Right hindlimb (tissue), 1 donor: ENCODE results near the gene KRTAP9-4.
"Not testable (repeated sequence)": the region's sequence is repeated elsewhere in the genome, so short reads cannot be mapped to it uniquely, and the experiment has no call there.

Experiments used
- DNase-seq: peaks from one replicate; pipeline ENCODE4 v3.0.0-alpha.2; 2018

The KRTAP9-4 gene, protein sequence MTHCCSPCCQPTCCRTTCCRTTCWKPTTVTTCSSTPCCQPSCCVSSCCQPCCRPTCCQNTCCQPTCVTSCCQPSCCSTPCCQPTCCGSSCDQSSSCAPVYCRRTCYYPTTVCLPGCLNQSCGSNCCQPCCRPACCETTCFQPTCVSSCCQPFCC

DNA sequence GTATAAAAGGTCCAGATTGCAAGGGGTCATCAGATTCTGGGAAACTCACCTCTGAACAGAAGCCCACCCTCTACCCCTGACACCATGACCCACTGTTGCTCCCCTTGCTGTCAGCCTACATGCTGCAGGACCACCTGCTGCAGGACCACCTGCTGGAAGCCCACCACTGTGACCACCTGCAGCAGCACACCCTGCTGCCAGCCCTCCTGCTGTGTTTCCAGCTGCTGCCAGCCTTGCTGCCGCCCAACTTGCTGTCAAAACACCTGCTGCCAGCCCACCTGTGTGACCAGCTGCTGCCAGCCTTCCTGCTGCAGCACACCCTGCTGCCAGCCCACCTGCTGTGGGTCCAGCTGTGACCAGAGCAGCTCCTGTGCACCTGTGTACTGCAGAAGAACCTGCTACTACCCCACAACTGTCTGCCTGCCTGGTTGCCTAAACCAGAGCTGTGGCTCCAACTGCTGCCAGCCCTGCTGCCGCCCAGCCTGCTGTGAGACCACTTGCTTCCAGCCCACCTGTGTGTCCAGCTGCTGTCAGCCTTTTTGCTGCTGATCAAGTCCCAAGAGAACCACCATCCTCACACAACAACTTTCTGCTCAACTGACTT is at the start of gene KRTAP9-4:
Gene KRTAP9-4, plus strand, starts transcription at position 51 of the 604 bp plus-strand sequence. Its CDS starts 34 bp downstream, at position 85.
- DNase-seq: not testable (repeated sequence)

DNA sequence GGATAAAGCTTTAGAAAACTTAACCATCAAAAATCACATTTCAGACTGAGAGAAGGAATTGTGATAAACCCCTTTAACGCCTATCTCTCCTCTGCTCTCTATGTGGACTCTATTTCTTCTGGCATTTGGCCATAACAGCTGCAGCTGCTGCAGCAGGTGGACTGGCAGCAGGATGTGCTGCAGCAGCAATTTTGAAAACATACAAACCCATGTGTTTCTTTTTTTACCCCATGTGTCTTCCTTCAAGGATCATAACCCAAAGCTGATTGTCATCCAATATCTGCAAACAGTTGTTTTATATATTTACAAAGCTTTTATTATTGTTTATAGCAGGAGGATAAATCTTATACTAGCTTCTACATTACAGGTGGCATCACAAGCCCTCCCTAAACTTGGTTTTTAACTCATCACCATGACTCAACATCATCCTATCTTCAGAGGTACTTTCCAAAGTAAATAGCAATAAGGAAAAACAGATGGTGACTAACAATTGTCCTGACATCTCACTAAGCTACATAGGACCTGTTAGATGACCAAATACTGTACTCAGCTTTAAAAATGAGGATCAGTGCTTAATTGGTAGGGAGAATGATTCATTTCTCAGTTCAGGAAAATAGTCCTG is 37.5 kb upstream of the KRTAP9-4 start:
- DNase-seq: peak; percentile 30

DNA sequence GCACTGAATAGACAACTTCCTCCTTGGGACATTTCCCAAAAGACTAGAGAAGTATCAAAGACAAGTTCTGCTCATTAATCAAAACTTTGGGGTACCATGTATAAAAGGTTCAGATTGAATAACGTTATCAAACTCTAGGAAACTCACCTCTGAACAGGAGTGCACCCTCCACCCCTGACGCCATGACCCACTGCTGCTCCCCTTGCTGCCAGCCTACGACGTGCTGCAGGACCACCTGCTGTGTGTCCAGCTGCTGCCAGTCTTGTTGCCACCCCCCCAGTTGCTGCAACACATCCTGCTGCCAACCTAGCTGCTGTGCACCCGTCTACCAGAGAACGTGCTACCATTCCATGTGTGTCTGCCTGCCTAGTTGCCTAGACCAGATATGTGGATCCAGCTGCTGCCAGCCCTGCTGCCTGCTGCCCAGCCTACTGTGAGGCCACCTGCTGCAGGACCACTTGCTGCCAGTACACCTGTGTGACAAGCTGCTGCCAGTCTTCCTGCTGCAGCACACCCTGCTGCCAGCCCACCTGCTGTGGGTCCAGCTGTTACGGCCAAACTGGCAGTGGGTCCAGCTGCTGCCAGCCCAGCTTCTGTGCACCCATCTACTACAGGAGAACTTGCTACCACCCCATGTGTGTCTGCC is 36.8 kb upstream of the KRTAP9-4 start:
- DNase-seq: peak; percentile 33

DNA sequence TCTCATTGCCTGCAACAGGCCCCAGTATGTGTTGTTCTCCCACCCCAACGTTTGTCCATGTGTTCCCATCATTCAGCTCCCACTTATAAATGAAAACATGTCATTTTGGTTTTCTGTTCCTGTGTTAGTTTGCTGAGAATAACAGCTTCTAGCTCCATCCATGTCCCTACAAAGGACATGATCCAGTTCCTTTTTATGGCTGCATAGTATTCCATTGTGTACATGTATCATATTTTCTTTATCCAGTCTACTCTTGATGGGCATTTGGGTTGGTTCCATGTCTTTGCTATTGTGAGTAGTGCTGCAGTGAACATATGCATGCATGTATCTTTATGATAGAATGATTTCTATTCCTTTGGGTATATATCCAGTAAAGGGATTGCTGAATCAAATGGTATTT is 33.8 kb upstream of the KRTAP9-4 start:
- no peak for DNase-seq

DNA sequence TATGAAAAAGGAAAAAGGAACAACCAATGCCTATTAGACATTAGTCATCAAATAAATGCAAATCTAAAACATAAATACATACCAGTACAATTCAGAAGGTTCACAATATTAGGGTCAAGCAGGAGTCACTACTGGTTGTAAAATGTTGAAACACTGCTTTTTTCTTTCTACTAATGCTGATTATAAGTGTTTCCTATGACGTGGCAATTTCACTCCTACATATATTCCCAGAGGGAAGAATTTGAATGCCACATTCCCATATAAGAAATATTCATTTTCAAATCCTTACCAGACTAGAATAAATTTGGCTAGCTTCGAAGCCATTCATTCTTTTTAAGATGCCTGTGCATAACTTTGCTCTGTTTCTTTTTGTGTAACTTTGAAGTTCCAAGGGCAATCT is 25.7 kb upstream of the KRTAP9-4 start:
- no peak for DNase-seq

DNA sequence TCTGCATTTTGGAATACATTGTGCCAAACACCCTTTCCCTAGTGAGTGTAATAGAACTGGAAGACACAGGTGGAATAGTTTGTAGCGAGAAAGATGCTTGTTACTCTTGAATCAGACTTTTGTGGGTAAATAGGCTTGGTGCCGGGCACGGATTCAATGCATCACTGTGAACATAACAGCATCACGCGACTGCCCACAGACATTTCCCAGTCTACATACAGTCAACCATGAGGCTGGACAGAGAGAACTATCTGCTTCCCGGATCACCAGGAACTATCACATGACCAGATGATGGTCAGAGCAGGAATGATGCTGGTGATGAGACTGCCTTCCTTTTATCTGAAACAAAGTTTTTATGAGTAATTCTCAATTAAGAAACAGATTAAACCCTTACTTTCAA is 23.4 kb upstream of the KRTAP9-4 start:
- DNase-seq: no peak

DNA sequence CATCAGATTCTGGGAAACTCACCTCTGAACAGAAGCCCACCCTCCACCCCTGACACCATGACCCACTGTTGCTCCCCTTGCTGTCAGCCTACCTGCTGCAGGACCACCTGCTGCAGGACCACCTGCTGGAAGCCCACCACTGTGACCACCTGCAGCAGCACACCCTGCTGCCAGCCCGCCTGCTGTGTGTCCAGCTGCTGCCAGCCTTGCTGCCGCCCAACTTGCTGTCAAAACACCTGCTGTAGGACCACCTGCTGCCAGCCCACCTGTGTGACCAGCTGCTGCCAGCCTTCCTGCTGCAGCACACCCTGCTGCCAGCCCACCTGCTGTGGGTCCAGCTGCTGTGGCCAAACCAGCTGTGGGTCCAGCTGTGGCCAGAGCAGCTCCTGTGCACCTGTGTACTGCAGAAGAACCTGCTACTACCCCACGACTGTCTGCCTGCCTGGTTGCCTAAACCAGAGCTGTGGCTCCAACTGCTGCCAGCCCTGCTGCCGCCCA is 22.8 kb upstream of the KRTAP9-4 start, which contains the start of gene KRTAP9-2:
Gene KRTAP9-2, plus strand, starts transcription at position 51 of the 498 bp plus-strand sequence. Its CDS starts 7 bp downstream, at position 58.
- not testable (repeated sequence) for DNase-seq

DNA sequence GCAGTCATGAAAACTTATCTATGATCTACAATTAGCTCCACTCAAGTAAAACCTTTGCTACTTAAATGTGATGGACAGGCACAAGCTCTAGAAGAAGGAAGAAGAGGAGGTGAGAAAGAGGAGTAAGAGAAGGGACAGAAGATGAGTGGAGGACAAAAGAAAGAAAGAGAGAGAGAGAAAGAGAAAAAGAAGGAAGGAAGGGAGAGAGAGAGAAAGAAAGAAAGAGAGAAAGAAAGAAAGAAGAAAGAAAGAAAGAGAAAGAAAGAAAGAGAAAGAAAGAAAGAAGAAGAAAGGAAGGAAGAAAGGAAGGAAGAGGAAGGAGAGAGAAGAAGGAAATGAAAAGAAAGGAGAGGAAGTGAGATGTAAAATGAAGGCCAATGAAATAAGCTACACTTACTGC is 19.4 kb upstream of the KRTAP9-4 start:
- DNase-seq: no peak

DNA sequence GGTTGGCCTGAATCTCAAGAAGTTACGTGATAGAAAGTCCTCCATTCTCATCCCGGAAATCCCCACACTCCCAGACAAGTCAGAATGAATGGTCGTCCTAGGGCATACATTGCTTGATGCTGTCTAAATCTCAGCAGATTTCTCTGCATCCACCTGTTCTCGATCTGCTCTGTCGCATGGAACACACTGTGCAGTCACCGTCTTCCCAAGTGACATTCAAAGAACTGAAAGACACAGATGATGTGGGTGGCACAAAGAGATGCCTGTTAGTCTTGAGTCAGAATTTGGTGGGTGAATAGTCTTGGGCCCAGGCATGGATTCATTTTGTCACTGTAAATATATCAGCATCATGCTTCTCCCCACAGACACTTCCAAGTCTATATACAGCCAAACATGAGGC is 17.8 kb upstream of the KRTAP9-4 start:
- no peak for DNase-seq

DNA sequence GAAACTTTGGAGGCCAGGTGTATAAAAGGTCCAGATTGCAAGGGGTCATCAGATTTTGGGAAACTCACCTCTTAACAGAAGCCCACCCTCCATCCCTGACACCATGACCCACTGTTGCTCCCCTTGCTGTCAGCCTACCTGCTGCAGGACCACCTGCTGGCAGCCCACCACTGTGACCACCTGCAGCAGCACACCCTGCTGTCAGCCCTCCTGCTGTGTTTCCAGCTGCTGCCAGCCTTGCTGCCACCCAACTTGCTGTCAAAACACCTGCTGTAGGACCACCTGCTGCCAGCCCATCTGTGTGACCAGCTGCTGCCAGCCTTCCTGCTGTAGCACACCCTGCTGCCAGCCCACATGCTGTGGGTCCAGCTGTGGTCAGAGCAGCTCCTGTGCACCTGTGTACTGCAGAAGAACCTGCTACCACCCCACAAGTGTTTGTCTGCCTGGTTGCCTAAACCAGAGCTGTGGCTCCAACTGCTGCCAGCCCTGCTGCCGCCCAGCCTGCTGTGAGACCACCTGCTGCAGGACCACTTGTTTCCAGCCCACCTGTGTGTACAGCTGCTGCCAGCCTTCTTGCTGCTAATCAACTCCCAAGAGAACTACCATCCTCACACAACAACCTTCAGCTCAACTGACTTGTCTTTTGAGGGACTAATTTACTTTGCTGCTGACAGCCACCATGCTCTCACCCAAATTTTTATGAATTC is 16.9 kb upstream of the KRTAP9-4 start, which contains the start of gene KRTAP9-3:
Gene KRTAP9-3, plus strand, starts transcription at position 51 of the 707 bp plus-strand sequence. Its CDS starts 53 bp downstream, at position 104.
- DNase-seq: not testable (repeated sequence)

DNA sequence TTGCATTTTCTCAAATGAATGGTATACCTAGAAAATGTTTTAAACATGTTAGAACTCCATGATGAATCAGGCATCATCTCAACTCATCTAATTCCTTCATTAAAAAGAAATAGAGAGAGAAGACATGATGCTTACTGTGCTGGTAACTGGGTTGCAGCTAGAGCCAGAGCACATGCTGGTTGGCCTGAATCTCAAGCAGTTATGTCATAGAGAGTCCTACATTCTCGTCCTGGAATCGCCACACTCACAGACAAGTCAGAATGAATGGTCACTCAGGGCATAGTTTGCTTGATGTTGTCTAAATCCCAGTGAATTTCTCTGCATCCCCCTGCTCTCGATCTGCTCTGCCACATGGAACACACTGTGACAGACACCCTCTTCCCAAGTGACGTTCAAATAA is 12.4 kb upstream of the KRTAP9-4 start:
- DNase-seq: not testable (repeated sequence)

DNA sequence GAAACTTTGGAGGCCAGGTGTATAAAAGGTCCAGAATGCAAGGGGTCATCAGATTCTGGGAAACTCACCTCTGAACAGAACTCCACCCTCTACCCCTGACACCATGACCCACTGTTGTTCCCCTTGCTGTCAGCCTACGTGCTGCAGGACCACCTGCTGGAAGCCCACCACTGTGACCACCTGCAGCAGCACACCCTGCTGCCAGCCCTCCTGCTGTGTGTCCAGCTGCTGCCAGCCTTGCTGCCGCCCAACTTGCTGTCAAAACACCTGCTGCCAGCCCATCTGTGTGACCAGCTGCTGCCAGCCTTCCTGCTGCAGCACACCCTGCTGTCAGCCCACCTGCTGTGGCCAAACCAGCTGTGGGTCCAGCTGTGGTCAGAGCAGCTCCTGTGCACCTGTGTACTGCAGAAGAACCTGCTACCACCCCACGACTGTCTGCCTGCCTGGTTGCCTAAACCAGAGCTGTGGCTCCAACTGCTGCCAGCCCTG is 11.5 kb upstream of the KRTAP9-4 start, which contains the start of gene KRTAP9-8:
Gene KRTAP9-8, plus strand, starts transcription at position 51 of the 489 bp plus-strand sequence. Its CDS starts 53 bp downstream, at position 104.
- DNase-seq: not testable (repeated sequence)

DNA sequence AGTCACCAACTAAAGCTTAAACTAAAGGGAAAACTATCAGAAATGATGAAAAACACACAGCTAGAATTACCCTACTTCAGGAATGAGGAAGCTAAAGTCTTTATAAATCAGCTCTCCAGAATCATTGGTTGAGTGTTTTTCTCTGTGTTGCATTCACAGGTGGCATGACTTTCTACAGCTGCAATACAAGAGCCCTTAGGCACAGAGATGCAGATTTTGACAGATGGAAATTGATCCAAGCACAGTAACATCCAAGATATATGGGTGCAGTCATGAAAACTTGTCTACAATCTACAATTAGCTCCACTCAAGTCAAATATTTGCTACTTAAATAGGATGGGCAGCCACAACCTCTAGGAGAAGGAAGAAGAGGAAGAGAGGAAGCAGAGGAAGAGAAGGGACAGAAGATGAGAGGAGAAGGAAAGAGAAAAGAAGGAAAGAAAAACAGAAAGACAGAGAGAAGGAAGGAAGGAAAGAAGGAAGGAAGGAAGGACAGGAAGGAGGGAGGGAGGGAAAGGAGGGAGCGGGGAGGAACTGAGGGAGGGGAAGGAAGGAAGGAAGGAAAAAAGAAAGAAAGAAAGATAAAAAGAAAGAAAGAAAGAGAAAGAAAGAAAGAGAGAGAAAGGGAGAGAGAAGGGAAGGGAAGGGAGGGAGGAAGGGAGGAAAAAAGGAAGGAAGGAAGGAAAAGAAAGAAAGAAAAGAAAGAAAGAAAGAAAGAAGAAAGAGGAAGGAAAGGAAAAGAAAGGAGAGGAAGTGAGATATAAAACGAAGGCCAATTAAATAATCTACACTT is 2.3 kb upstream of the KRTAP9-4 start:
- DNase-seq: not testable (repeated sequence)

DNA sequence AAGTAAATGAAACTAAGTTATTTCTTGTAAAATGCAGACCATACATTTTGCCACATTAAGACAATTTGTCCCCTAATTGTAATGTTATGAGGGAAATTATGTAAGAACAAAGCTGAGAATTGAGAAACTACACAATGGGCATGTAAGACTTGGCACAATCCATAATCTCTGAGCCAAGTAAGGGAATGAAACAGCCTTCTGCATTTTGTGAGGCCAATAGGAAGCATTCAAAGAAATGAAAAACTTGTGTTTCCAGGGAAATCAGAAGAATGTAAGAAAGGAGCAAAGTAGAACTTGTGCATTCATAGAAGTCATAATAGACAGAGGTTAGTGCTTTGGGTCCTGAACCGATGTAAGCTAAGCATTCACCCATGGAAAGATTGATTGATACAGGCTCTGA is 1.8 kb downstream of the KRTAP9-4 start:
- DNase-seq: no peak

DNA sequence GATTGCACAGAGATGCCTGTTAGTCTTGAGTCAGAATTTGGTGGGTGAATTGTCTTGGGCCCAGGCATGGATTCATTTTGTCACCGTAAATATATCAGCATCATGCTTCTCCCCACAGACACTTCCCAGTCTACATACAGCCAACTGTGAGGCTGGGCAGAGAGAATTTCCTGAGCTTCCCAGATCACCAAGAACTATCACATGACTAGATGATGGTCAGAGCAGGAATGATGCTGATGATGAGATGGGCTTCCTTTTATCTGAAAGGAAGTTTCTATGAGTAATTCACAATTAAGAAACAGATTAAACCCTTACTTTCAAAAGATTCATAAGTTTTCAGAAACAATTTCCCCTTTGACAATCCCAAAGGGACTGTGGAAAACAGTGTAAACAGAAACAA is 5.4 kb downstream of the KRTAP9-4 start:
- DNase-seq: no peak

DNA sequence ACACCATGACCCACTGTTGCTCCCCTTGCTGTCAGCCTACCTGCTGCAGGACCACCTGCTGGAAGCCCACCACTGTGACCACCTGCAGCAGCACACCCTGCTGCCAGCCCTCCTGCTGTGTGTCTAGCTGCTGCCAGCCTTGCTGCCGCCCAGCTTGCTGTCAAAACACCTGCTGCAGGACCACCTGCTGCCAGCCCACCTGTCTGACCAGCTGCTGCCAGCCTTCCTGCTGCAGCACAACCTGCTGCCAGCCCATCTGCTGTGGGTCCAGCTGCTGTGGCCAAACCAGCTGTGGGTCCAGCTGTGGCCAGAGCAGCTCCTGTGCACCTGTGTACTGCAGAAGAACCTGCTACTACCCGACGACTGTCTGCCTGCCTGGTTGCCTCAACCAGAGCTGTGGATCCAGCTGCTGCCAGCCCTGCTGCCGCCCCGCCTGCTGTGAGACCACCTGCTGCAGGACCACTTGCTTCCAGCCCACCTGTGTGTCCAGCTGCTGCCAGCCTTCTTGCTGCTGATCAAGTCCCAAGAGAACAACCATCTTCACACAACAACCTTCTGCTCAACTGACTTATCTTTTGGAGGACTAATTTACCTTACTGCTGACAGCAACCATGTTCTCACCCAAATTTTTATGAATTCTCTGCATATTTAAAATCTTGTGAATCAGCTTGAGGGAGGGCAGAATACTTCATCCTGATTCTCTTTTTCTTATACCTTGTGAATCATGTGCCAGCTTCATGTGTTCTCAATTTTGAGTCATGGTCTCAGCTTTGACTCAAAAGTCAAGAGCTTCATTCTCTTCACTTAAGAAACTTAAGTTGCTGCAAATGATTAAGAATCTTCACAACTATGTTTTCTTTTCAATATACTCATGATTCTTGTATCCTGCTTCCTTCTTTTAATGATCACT is 6.1 kb downstream of the KRTAP9-4 start, which contains the start of gene KRTAP9-9:
Gene KRTAP9-9, plus strand, starts transcription at position 4 of the 910 bp plus-strand sequence.
- DNase-seq: not testable (repeated sequence)

DNA sequence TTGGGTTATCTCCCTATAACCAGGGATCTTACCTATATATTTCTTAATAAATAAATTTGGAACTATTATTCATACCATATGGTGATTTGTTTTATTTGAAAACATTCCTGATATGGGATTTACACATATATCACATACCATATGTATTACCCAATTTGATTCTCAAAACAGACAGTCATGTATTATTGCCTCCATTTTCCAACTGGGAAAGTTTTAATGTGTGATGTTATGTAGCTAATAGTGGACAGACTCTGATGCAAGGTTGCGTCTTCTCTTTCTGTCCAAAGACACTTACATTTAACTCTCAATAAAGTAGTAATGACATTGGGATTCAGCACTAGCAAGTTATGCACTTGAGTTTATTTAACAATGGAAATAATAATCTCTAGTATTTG is 6.8 kb downstream of the KRTAP9-4 start:
- no peak for DNase-seq

DNA sequence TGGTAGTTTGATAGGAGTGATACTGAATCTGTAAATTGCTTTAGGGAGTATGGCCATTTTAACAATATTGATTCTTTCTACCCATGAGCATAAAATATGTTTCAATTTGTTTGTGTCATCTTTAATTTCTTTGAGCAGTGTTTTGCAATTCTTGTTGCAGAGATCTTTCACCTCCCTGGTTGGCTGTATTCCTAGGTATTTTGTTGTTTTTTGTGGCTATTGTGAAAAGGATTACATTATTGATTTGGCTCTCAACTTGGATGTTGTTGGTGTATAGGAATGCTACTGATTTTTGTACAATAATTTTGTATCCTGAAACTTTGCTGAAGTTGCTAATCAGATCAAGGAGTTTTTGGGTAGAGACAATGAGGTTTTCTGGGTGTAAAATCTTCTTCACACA is 8.9 kb downstream of the KRTAP9-4 start:
- no peak for DNase-seq

DNA sequence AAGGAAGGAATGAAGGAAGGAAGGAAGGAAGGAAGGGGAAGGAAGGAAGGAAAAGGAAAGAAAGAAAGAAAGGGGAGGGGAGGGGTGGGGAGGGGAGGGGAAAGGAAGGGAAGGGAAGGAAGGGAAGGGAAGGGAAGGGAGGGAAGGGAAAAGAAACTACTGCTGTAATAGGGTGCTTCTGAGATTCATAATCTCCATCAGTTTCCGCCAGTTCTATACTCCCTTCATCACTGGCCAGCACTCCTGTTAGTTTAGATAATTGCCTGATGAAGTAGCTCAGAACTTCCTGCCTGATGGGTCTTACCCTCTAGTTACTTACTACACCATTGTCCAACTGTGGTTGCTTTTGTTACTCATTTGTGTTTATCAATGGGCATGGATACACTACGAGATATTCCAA is 13.7 kb downstream of the KRTAP9-4 start:
- DNase-seq: no peak

DNA sequence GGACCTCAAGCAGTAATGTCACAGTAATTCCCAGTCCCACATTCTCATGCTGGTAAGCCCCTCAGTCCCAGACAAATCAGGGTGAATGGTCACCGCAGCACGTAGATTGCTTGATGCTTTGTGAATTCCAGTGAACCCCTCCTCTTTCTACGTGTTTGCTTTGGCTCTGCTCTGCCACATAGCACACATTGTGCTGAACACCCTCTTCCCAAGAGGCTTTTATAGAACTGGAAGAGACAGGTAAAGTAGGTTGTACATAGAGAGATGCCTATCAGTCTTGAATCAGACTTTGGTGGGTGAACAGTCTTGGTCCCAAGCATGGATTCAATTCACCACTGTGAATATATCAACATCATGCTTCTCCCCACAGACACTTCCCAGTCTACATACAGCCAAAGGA is 15.1 kb downstream of the KRTAP9-4 start:
- DNase-seq: no peak
